KMS-11 (cell line): Measurements from ENCODE around the gene CDK5RAP1.

Source experiments
- H2AFZ ChIP-seq: fragments of 200-600 bp; sonication (generic); 2 replicates; pipeline ENCODE4 v1.6.1; 2016; ENCODE audit warnings: antibody characterized with exemption, mixed run types, low read depth
- H3K27ac ChIP-seq: fragments of 200-600 bp; sonication (generic); 2 replicates; pipeline ENCODE4 v1.6.1; 2016; ENCODE audit warnings: mild to moderate bottlenecking, mixed run types
- H3K27me3 ChIP-seq: fragments of 200-600 bp; sonication (generic); 2 replicates; pipeline ENCODE4 v1.6.1; 2017; ENCODE audit warnings: mild to moderate bottlenecking, low read depth, mixed run types, moderate library complexity; ENCODE audit not compliant: insufficient read depth
- H3K36me3 ChIP-seq: fragments of 200-600 bp; sonication (generic); 2 replicates; pipeline ENCODE4 v1.6.1; 2017; ENCODE audit warnings: mild to moderate bottlenecking, mixed run types; ENCODE audit not compliant: insufficient read depth
- H3K4me1 ChIP-seq: fragments of 200-600 bp; sonication (generic); 2 replicates; pipeline ENCODE4 v1.6.1; 2016; ENCODE audit warnings: mild to moderate bottlenecking, low read depth, mixed run types; ENCODE audit not compliant: poor library complexity, severe bottlenecking
- H3K4me2 ChIP-seq: fragments of 200-600 bp; sonication (generic); 2 replicates; pipeline ENCODE4 v1.7.0; 2016; ENCODE audit warnings: mild to moderate bottlenecking, mixed run types
- H3K4me3 ChIP-seq: fragments of 200-600 bp; sonication (generic); IDR thresholded peaks from 2 replicates; pipeline ENCODE4 v1.6.1; 2017; ENCODE audit warnings: low read depth, low read length, mixed read lengths; ENCODE audit not compliant: insufficient read depth
- H3K79me2 ChIP-seq: fragments of 200-600 bp; sonication (generic); 2 replicates; pipeline ENCODE4 v1.6.1; 2016; ENCODE audit warnings: low read depth, mixed run types; ENCODE audit not compliant: insufficient read depth
- H3K9ac ChIP-seq: fragments of 200-600 bp; sonication (generic); 2 replicates; pipeline ENCODE4 v1.6.1; 2016; ENCODE audit warnings: mild to moderate bottlenecking, mixed run types
- H4K20me1 ChIP-seq: fragments of 200-600 bp; sonication (generic); 2 replicates; pipeline ENCODE4 v1.6.1; 2016; ENCODE audit warnings: mild to moderate bottlenecking, mixed run types; ENCODE audit not compliant: insufficient read depth
- TF ChIP-seq, protein P1 (sequence below): fragments of 200-600 bp; sonication (generic); conservative IDR thresholded peaks from 2 replicates; pipeline ENCODE4 v1.6.1; 2017; ENCODE audit warnings: low read depth, mild to moderate bottlenecking, antibody characterized with exemption, low read length, moderate library complexity, mixed read lengths

The CDK5RAP1 gene

DNA sequence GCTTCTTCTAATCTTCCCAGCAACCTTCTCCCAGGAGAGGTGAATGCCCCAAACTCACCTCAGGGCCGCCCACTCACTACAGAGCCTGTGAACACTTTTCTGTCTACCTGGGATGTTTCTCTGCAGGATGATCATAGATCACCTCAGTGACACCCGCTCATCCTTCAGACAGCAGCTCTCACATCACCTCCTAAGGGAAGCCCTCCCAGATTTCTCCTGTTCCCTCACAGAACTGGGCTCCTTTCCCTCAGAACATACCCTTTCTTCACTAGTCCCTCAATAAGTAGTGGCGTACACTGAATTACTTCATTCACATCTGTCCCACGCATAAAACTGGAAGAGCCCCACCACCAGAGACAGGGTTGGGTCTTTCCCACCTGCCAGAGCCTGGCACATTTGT, 57.8 kb downstream of the CDK5RAP1 start:
- Histone ChIP-seq H3K9ac (no peak overlapping the region), H3K4me3 (no peak overlapping the region), H4K20me1 (no peaks in the 10 kb centered on the region), H3K27me3 (no peaks in the 10 kb centered on the region), H3K4me1 (peaks cover 11% of the 10 kb centered on the region), H3K4me2 (no peak overlapping the region), H3K27ac (no peak overlapping the region), H3K79me2 (no peaks in the 10 kb centered on the region), H2AFZ (no peak overlapping the region), H3K36me3 (no peaks in the 10 kb centered on the region)
- TF ChIP-seq, protein P1, sequence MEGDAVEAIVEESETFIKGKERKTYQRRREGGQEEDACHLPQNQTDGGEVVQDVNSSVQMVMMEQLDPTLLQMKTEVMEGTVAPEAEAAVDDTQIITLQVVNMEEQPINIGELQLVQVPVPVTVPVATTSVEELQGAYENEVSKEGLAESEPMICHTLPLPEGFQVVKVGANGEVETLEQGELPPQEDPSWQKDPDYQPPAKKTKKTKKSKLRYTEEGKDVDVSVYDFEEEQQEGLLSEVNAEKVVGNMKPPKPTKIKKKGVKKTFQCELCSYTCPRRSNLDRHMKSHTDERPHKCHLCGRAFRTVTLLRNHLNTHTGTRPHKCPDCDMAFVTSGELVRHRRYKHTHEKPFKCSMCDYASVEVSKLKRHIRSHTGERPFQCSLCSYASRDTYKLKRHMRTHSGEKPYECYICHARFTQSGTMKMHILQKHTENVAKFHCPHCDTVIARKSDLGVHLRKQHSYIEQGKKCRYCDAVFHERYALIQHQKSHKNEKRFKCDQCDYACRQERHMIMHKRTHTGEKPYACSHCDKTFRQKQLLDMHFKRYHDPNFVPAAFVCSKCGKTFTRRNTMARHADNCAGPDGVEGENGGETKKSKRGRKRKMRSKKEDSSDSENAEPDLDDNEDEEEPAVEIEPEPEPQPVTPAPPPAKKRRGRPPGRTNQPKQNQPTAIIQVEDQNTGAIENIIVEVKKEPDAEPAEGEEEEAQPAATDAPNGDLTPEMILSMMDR = no peak

DNA sequence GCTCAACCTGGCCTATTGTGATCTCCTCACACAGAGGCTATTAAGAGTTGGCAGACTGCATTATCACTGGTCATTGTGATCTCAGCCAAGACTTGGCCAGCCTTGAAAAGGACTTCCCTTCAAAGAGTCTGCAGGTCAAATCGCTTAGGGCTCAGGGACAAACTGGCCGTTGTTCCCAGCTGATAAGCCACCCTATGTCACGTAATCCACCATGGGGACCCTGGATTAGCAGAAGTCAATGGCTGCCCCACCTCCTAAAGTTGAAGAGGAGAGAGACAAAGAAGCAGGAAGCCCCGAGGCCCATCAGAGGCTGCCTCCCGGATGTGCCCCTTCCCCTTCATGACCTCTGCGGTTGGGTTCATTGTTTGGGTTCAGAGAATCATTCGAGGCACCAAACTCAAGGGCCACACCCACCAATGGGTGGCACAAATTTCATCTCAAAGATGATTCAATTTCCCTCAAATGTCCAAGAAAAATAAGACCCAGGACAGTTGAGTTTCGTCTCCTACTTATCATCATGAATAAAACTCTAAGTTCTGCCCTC, 61.7 kb downstream of the CDK5RAP1 start:
- no peaks in the 10 kb centered on the region for H3K36me3 ChIP-seq
- peaks cover 28% of the 10 kb centered on the region for H3K4me1 ChIP-seq
- no peaks in the 10 kb centered on the region for H3K27me3 ChIP-seq
- no peak overlapping the region for H3K4me3 ChIP-seq
- H3K9ac ChIP-seq = no peak overlapping the region
- no peak overlapping the region for H2AFZ ChIP-seq
- no peak overlapping the region for H3K4me2 ChIP-seq
- H4K20me1 ChIP-seq = no peaks in the 10 kb centered on the region
- TF ChIP-seq, protein P1 = no peak
- H3K27ac ChIP-seq = no peak overlapping the region
- H3K79me2 ChIP-seq = no peaks in the 10 kb centered on the region

DNA sequence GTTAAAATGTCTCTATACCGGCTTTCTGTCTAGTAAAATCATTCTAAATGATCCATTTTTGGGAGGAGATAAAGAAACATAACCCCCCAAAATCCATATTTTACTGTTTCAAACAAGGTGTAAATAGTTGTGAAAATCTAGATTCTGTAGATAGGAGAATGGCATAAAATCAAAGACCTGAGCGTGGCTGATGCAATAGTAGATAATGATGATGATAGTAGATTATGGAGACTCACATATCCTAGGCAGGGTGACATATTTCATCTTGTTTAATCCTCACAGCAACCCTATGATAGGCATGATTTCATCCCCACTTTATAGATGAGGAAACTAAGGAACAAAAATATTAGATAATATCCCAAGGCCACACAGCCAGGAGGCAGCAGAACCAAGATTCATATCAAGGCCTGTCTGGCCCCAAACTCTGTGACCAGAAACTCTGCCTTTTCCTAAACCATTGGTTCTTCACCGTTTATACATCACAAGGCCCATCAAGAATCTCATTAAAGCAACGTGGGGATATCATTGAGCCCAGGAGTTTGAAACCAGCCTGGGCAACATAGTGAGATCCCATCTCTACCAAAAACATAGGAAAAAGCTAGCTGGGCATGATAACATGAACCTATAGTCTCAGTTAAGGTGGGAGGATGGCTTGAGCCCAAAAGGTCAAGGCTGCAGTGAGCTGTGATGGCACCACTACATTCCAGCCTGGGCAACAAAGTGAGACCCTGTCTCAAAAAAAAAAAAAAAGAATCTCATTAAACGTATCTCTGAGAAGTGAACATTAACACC, 62.7 kb downstream of the CDK5RAP1 start:
- peak overlapping the region; percentile 56 for H2AFZ ChIP-seq
- peak overlapping the region; percentile 47; the same call in 1 of the 2 replicates for H3K9ac ChIP-seq
- peak overlapping the region; percentile 75 for H3K4me2 ChIP-seq
- H3K27me3 ChIP-seq = no peaks in the 10 kb centered on the region
- H3K27ac ChIP-seq = peak overlapping the region; percentile 84
- TF ChIP-seq, protein P1 = no peak
- no peaks in the 10 kb centered on the region for H3K36me3 ChIP-seq
- H3K79me2 ChIP-seq = no peaks in the 10 kb centered on the region
- no peaks in the 10 kb centered on the region for H4K20me1 ChIP-seq
- no peak overlapping the region for H3K4me3 ChIP-seq
- peaks cover 28% of the 10 kb centered on the region for H3K4me1 ChIP-seq

DNA sequence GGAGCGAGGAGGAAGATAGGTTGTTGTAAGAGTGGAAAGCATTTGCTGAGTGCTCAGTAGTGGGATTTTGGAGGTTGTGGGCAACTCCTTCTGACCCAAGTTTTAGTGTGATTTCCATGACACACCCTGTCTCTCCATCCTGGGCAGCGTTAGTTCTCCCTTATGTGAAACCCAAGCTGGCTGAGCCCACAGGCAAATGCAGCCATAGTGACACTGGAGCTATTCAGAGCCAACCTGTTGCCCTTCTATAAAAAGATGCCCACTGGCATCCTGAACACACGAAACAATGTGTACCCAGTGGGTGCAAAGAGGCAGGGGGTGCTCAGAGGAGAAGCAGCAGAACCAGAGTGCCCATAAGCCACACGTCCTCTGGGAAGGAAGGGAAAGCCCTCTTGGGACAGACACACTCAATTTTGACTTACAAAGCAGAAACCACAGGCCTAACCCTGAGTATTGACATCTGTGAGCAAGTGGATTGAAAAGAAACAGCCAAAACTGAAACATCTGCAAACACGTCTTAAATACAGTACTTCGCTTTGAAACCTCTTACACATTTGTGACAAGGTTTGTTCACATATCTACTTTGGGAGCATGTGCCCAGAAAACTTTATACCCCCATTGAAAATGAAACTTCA, 63.7 kb downstream of the CDK5RAP1 start:
- H3K9ac ChIP-seq = peak overlapping the region; percentile 47; the same call in 1 of the 2 replicates
- peak overlapping the region; percentile 56 for H2AFZ ChIP-seq
- H4K20me1 ChIP-seq = no peaks in the 10 kb centered on the region
- H3K27me3 ChIP-seq = no peaks in the 10 kb centered on the region
- H3K4me2 ChIP-seq = peak overlapping the region; percentile 75
- no peaks in the 10 kb centered on the region for H3K79me2 ChIP-seq
- H3K4me1 ChIP-seq = peaks cover 28% of the 10 kb centered on the region
- no peak overlapping the region for H3K4me3 ChIP-seq
- H3K36me3 ChIP-seq = no peaks in the 10 kb centered on the region
- TF ChIP-seq, protein P1 = no peak
- peak overlapping the region; percentile 84 for H3K27ac ChIP-seq
